A673 (cell line): ENCODE data around the gene SDK1. TPM values are rescaled to one million over a fixed set of nuclear protein-coding genes. Genes with fewer than 3 reads are reported as not detected.
"Not testable (repeated sequence)": the region's sequence is repeated elsewhere in the genome, so short reads cannot be mapped to it uniquely, and the experiment has no call there.

Source experiments
- BruUV-seq: library from RNA; stranded (reverse); fragments of 400-500 nt; replicated peaks from 2 replicates; lab custom pipeline; 2021; lab: Mats Ljungman, UMichigan
- CTCF ChIA-PET: fragments of 300-600 bp; sonication (Branson Sonifier 250); formaldehyde crosslinking; loops from one replicate; lab custom pipeline; 2022; ENCODE audit warnings: antibody characterized with exemption; lab: Charles Lee
- POLR2A ChIA-PET: fragments of 300-600 bp; sonication (Branson Sonifier 250); formaldehyde crosslinking; loops from one replicate; lab custom pipeline; 2022; ENCODE audit warnings: antibody characterized with exemption; ENCODE audit not compliant: low non-redundant PET; lab: Charles Lee
- DNase-seq: peaks from one replicate; pipeline ENCODE4 v3.0.0-alpha.2; 2015; ENCODE audit warnings: low spot score
- H3K27ac ChIP-seq: fragments of 200-600 bp; sonication (generic); 2 replicates; pipeline ENCODE4 v1.5.1; 2016; ENCODE audit warnings: mixed run types, low read depth, mild to moderate bottlenecking, mixed read lengths, antibody characterized with exemption, low read length; ENCODE audit not compliant: poor library complexity, severe bottlenecking
- H3K27me3 ChIP-seq: fragments of 200-600 bp; sonication (generic); replicated peaks from 2 replicates; pipeline ENCODE4 v1.6.1; 2017; ENCODE audit warnings: mixed run types, low read depth, mild to moderate bottlenecking, mixed read lengths, antibody characterized with exemption, low read length; ENCODE audit not compliant: insufficient read depth, poor library complexity
- H3K36me3 ChIP-seq: fragments of 200-600 bp; sonication (generic); 2 replicates; pipeline ENCODE4 v1.6.1; 2016; ENCODE audit warnings: mixed run types, mild to moderate bottlenecking, mixed read lengths, antibody characterized with exemption, low read length; ENCODE audit not compliant: insufficient read depth, poor library complexity, severe bottlenecking
- H3K4me1 ChIP-seq: fragments of 200-600 bp; sonication (generic); 2 replicates; pipeline ENCODE4 v1.6.1; 2017; ENCODE audit warnings: mixed run types, mild to moderate bottlenecking, mixed read lengths, antibody characterized with exemption, low read length; ENCODE audit not compliant: insufficient read depth, poor library complexity, severe bottlenecking
- H3K4me3 ChIP-seq: fragments of 200-600 bp; sonication (generic); 2 replicates; pipeline ENCODE4 v1.5.1; 2016; ENCODE audit warnings: low read depth, mixed run types, mild to moderate bottlenecking, mixed read lengths, low read length; ENCODE audit not compliant: poor library complexity, severe bottlenecking
- H3K9me3 ChIP-seq: fragments of 200-600 bp; sonication (generic); 2 replicates; pipeline ENCODE4 v1.6.1; 2016; ENCODE audit warnings: mixed run types, low read depth, mild to moderate bottlenecking, mixed read lengths, antibody characterized with exemption, low read length; ENCODE audit not compliant: poor library complexity, severe bottlenecking
- CTCF ChIP-seq: fragments of 300-800, 200-600 bp; sonication (generic); conservative IDR thresholded peaks from 2 replicates; pipeline ENCODE4 v1.5.1; 2017; ENCODE audit warnings: low read depth, mild to moderate bottlenecking, antibody characterized with exemption, low read length, moderate library complexity, mixed read lengths
- EZH2 ChIP-seq: fragments of 200-600 bp; sonication (generic); IDR thresholded peaks from 2 replicates; pipeline ENCODE4 v1.6.1; 2017; ENCODE audit warnings: borderline replicate concordance, low read depth, mild to moderate bottlenecking, mixed read lengths, antibody characterized with exemption, low read length; ENCODE audit not compliant: poor library complexity, severe bottlenecking
- intact Hi-C: fragments of 100-400 bp; cut with micrococcal nuclease; formaldehyde crosslinking; loops from one replicate; pipeline ENCODE4 v1.10.0; 2022; ENCODE audit not compliant: unreplicated experiment
- total RNA-seq: library from RNA; stranded (reverse); gene quantifications from 2 replicates; pipeline ENCODE4 v1.2.3, GENCODE V29; 2021

SDK1 gene
- total RNA-seq, 1 experiment from 2014 or later, result 14.7 TPM

DNA sequence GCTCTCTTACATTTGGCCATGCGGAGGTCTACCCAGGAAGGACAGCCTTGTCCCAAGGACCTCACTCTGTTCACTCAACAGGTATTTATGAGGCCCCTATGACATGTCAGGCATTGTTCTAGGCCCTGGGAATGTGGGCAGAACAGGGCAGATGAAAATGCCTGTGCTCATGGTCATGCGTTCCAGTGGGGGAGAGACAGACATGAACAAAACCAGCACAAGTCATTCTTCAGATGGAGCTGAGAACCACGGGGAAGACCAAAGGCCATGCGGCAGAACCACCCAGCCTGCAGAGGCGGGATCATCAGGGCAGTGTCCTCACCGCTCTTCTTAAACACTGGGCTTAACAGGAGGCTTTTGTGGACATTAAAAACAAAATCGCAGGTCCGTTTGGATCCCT, 636.1 kb downstream of the SDK1 start:
- CTCF ChIA-PET, result no interaction called here

GRCh38 chr7:3937605-3938004, 636.6 kb downstream of the SDK1 start:
- TF ChIP-seq CTCF (no peak), EZH2 (no peak)
- DNase-seq, result no peak
- Histone ChIP-seq H3K9me3 (peaks cover 4% of the 10 kb centered on the region), H3K27ac (no peak overlapping the region), H3K27me3 (no peaks in the 10 kb centered on the region), H3K4me3 (no peak overlapping the region), H3K4me1 (no peaks in the 10 kb centered on the region), H3K36me3 (no peaks in the 10 kb centered on the region)
- no TSS peak for BruUV-seq
- POLR2A ChIA-PET, result no interaction called here
- intact Hi-C loops, result no loop called here
- CTCF ChIA-PET, result no interaction called here

More for the DNA sequence above, 636.1 kb downstream of the SDK1 start:
- BruUV-seq, result no TSS peak
- Histone ChIP-seq H3K27ac (no peak overlapping the region), H3K9me3 (peaks cover 4% of the 10 kb centered on the region), H3K4me1 (no peaks in the 10 kb centered on the region), H3K36me3 (no peaks in the 10 kb centered on the region), H3K27me3 (no peaks in the 10 kb centered on the region), H3K4me3 (no peak overlapping the region)
- POLR2A ChIA-PET, result no interaction called here
- no peak for DNase-seq
- TF ChIP-seq CTCF (no peak), EZH2 (no peak)
- intact Hi-C loops, result no loop called here

- CTCF ChIA-PET, result interaction anchor here (0.7 kb wide), 1 partner anchor 10 kb away, joined by 7 read pairs; no protein-coding TSS in a partner anchor
Observed at GRCh38 chr7:3941706-3942105, 640.7 kb downstream of the SDK1 start.

GRCh38 chr7:3942276-3942675, 641.2 kb downstream of the SDK1 start:
- ChIA-PET CTCF (interaction anchor here (0.7 kb wide), 1 partner anchor 11 kb away, joined by 7 read pairs; no protein-coding TSS in a partner anchor), POLR2A (interaction anchor here (0.5 kb wide), 1 partner anchor 286 kb away, joined by 3 read pairs; no protein-coding TSS in a partner anchor)
- BruUV-seq, result no TSS peak
- no peaks in the 10 kb centered on the region for H3K36me3 ChIP-seq
- DNase-seq, result no peak
- intact Hi-C loops, result no loop called here
- H3K9me3 ChIP-seq, result peaks cover 3% of the 10 kb centered on the region
- no peak overlapping the region for H3K27ac ChIP-seq
- no peaks in the 10 kb centered on the region for H3K27me3 ChIP-seq
- H3K4me3 ChIP-seq, result no peak overlapping the region
- TF ChIP-seq EZH2 (no peak), CTCF (no peak)
- no peaks in the 10 kb centered on the region for H3K4me1 ChIP-seq

More at GRCh38 chr7:3941706-3942105, 640.7 kb downstream of the SDK1 start:
- H3K4me3 ChIP-seq, H3K36me3 ChIP-seq, H3K27ac ChIP-seq, BruUV-seq, DNase-seq, H3K4me1 ChIP-seq, H3K27me3 ChIP-seq, H3K9me3 ChIP-seq, intact Hi-C loops: not testable (repeated sequence)
- POLR2A ChIA-PET, result interaction anchor here (0.5 kb wide), 1 partner anchor 286 kb away, joined by 3 read pairs; no protein-coding TSS in a partner anchor
